ENCODE results near the gene DCAF12. TPM values are rescaled to one million over a fixed set of nuclear protein-coding genes. Genes with fewer than 3 reads are reported as not detected.
A peak's percentile ranks its signal among the peaks of the same experiment; 100 is the strongest.

DCAF12 gene
- polyA plus RNA-seq (2011; rRNA removed), result 56.5 and 73.6 TPM in 2 replicates
- polyA plus RNA-seq (2012; cell fraction: cytosol; rRNA removed), result 18.9 and 26.1 TPM in 2 replicates
- 8.9 and 18.9 TPM in 2 replicates for polyA plus RNA-seq (2012; cell fraction: nucleus; rRNA removed)
- 24.8 to 28.5 TPM (median 26.7 TPM) in 3 replicates for polyA plus RNA-seq (2017; fragmentation: RNase III; extraction: RNeasy Plus Mini Kit Qiagen cat#74134 plus additional on column Dnase treatment)
- 70.0 and 85.1 TPM in 2 replicates for polyA minus RNA-seq (2011; rRNA and poly(A)+ RNA removed)

DNA sequence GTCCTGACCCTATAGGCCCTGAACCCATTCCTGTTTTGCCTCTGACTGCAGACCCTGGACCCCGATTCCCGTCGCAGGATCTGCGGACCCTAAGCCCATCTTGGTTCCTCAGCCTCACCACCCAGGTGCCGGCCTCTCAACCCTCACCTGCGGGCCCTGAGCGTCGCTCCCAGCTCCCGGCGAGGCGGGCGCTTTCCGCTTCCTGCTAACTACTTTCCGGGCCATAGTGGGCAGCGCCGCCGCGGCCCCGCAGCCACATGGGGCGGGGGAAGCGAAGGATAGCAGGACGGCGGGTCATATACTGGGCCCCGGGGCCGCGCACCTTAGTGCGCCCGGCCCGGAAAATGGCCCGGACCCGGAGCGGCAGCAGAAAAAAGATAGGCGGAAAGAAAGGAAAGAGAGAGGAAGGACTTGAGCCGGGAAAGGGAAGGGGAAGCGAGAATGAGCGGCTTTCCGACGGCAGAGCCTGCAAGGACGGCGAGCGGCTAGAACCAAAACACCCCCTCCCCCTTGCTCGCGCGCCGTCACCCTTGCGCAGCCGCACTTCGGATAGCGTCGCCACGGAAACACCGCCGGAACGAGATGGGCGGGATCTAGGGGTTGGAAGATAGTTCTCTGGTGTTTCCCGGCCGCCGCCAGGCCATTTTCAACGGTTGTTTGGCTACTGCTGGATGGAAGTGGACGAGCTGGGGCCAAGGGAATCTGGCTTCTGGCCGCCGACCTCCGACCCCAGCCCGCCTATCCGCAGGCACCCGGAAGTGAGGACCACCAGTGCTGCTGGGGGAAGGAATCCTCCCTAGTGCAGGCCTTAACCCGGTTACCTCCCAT lies at the start of gene DCAF12:
DCAF12 (minus strand) TSS at position 492 of the 828 bp plus-strand sequence; CDS start at position 225, 267 bp downstream.
- CTCF ChIA-PET, result interaction anchor here (0.6 to 3.3 kb wide), 8 partner anchors 7 to 456 kb away, joined by 3 to 18 read pairs (median 4); partner anchors contain the start of gene UBAP1
- ATAC-seq, result peak; percentile 95 to 96
- Histone ChIP-seq H3K4me2 (peak within 1 kb of the TSS; percentile 93), H3K4me1 (peaks cover 27% of the 10 kb centered on the region), H3K27ac (peak within 1 kb of the TSS; percentile 88 to 89), H3K4me3 (peak within 1 kb of the TSS; percentile 69), H3K9me3 (no peaks in the 10 kb centered on the region)
- POLR2A ChIA-PET, result interaction anchor here (0.5 to 1.3 kb wide), 4 partner anchors 35 to 127 kb away, joined by 3 to 8 read pairs (median 3); partner anchors contain the start of gene UBAP1
- TF ChIP-seq JUN (IDR thresholded peaks at IDR 0.05) (peak; percentile 44 to 79; a peak in 3 of 5 replicates), PHF8 (IDR thresholded peaks at IDR 0.05; ENCODE audit: borderline replicate concordance, low read depth) (peak; percentile 50; the same call in 1 of the 2 replicates), POLR2A (IDR thresholded peaks at IDR 0.05; ENCODE audit: low read length) (peak; percentile 51), EHF (CRISPR knock-in tag; IDR thresholded peaks at IDR 0.05) (no peak), TFCP2L1 (CRISPR knock-in tag; IDR thresholded peaks at IDR 0.05) (0 out of 2 replicates have a peak, but pooled peaks have one; percentile 60)
- TF ChIP-seq, protein P1, sequence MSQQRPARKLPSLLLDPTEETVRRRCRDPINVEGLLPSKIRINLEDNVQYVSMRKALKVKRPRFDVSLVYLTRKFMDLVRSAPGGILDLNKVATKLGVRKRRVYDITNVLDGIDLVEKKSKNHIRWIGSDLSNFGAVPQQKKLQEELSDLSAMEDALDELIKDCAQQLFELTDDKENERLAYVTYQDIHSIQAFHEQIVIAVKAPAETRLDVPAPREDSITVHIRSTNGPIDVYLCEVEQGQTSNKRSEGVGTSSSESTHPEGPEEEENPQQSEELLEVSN (IDR thresholded peaks at IDR 0.05; ENCODE audit: borderline replicate concordance, low read depth), result peak; percentile 60
- TF ChIP-seq, protein P2, sequence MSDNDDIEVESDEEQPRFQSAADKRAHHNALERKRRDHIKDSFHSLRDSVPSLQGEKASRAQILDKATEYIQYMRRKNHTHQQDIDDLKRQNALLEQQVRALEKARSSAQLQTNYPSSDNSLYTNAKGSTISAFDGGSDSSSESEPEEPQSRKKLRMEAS (IDR thresholded peaks at IDR 0.05), result peak; percentile 74
- TF ChIP-seq, protein P3, sequence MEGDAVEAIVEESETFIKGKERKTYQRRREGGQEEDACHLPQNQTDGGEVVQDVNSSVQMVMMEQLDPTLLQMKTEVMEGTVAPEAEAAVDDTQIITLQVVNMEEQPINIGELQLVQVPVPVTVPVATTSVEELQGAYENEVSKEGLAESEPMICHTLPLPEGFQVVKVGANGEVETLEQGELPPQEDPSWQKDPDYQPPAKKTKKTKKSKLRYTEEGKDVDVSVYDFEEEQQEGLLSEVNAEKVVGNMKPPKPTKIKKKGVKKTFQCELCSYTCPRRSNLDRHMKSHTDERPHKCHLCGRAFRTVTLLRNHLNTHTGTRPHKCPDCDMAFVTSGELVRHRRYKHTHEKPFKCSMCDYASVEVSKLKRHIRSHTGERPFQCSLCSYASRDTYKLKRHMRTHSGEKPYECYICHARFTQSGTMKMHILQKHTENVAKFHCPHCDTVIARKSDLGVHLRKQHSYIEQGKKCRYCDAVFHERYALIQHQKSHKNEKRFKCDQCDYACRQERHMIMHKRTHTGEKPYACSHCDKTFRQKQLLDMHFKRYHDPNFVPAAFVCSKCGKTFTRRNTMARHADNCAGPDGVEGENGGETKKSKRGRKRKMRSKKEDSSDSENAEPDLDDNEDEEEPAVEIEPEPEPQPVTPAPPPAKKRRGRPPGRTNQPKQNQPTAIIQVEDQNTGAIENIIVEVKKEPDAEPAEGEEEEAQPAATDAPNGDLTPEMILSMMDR (IDR thresholded peaks at IDR 0.05), result no peak
- TF ChIP-seq, protein P4, sequence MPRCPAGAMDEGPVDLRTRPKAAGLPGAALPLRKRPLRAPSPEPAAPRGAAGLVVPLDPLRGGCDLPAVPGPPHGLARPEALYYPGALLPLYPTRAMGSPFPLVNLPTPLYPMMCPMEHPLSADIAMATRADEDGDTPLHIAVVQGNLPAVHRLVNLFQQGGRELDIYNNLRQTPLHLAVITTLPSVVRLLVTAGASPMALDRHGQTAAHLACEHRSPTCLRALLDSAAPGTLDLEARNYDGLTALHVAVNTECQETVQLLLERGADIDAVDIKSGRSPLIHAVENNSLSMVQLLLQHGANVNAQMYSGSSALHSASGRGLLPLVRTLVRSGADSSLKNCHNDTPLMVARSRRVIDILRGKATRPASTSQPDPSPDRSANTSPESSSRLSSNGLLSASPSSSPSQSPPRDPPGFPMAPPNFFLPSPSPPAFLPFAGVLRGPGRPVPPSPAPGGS (IDR thresholded peaks at IDR 0.05), result peak; percentile 74; the same call in 2 of the 3 replicates
- DNase-seq (ENCODE audit: low read depth in 1 of 2, low spot score in 1 of 2), result peak; percentile 91 to 93
- 1% methylated on average over 57 of the region's 67 CpGs for WGBS (ENCODE audit: missing lambda C conversion rate)
- FAIRE-seq, result peak; percentile 51

DNA sequence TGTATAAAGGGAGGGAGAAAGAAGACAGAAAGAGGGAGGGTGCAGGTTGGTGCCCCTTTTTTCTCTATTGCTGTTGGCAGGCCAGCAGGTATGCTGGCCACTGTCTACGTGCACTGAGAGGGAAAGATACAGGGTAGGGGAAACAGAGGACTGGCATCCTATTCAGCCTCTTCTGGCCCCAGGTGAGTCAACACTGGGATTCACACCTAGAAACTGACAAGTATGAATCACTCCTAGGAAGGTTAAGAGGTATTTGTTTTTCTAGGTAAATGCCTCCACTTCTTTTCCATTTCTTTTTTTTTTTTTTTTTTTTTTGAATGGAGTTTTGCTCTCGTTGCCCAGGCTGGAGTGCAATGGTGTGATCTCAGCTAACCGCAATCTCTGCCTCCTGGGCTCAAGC lies 49.6 kb upstream of the DCAF12 start:
- FAIRE-seq (no peak), ATAC-seq (no peak), DNase-seq (ENCODE audit: low read depth in 1 of 2, low spot score in 1 of 2) (no peak)
- H3K4me1 ChIP-seq, result peaks cover 13% of the 10 kb centered on the region
- no peak overlapping the region for H3K27ac ChIP-seq
- no peaks in the 10 kb centered on the region for H3K9me3 ChIP-seq
- no peak overlapping the region for H3K4me2 ChIP-seq
- WGBS (ENCODE audit: missing lambda C conversion rate), result 92% methylated on average over 3 of the region's 3 CpGs
- TF ChIP-seq, protein P5, sequence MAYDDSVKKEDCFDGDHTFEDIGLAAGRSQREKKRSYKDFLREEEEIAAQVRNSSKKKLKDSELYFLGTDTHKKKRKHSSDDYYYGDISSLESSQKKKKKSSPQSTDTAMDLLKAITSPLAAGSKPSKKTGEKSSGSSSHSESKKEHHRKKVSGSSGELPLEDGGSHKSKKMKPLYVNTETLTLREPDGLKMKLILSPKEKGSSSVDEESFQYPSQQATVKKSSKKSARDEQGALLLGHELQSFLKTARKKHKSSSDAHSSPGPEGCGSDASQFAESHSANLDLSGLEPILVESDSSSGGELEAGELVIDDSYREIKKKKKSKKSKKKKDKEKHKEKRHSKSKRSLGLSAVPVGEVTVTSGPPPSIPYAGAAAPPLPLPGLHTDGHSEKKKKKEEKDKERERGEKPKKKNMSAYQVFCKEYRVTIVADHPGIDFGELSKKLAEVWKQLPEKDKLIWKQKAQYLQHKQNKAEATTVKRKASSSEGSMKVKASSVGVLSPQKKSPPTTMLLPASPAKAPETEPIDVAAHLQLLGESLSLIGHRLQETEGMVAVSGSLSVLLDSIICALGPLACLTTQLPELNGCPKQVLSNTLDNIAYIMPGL (CRISPR knock-in tag; IDR thresholded peaks at IDR 0.05; ENCODE audit: borderline replicate concordance), result no peak
- TF ChIP-seq, protein P3 (IDR thresholded peaks at IDR 0.05), result no peak
- H3K4me3 ChIP-seq, result no peak overlapping the region
- ChIA-PET CTCF (interaction anchor here (0.6 to 1.6 kb wide), 3 partner anchors 12 to 247 kb away, joined by 3 to 8 read pairs (median 4); no protein-coding TSS in a partner anchor), POLR2A (no interaction called here)
